ENCODE results near the gene MEX3C.

DNA sequence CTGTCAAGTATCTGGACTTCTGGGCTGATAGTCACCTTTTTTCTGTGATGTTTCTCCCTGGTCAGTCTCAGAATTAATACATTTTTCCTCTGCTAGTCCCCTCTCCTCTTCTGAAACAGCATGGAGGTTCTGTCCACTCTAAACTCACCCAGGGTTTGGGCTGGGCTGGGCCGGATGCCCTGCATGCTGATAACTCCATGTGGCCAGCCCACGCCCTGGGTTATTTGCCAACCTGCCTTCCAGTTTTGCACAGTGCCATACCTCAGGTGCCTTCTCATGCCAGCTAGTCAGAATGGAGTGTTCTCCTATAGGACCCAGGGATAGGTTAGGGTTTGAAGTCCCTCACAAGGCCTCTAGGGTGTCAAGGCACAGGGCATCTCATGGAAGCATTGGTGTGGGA, 32.2 kb downstream of the MEX3C start:
- TF ChIP-seq CTCF (IDR thresholded peaks at IDR 0.05; ENCODE audit: low read depth, low read length) = no peak
- TF ChIP-seq POLR2A (IDR thresholded peaks at IDR 0.05; ENCODE audit: extremely low read depth, insufficient read length) = no peak
